Neural cell (in vitro differentiated cells): ENCODE measurements around the gene NCS1.

Experiments
- EZH2 ChIP-seq: fragments of 200-600, 300-800 bp; shearing (Covaris generic), sonication (generic); IDR thresholded peaks from 2 replicates; pipeline ENCODE4 v1.6.1; 2014; ENCODE audit warnings: antibody characterized with exemption, low read length, borderline replicate concordance, mild to moderate bottlenecking; ENCODE audit not compliant: insufficient read depth, poor library complexity, severe bottlenecking
- MXI1 ChIP-seq: fragments of 450-650 bp; conservative IDR thresholded peaks from 2 replicates; pipeline ENCODE4 v1.6.1; 2014; ENCODE audit warnings: antibody characterized with exemption, mild to moderate bottlenecking; ENCODE audit not compliant: poor library complexity, severe bottlenecking
- POLR2AphosphoS5 ChIP-seq: IDR thresholded peaks from 2 replicates; pipeline ENCODE4 v1.6.1; 2012
- REST ChIP-seq: IDR thresholded peaks from 2 replicates; pipeline ENCODE4 v1.6.1; 2012; ENCODE audit warnings: borderline replicate concordance
- TF ChIP-seq, protein P1 (sequence below): fragments of 450-650 bp; IDR thresholded peaks from 2 replicates; pipeline ENCODE4 v1.5.1; 2014; ENCODE audit warnings: antibody characterized with exemption, mild to moderate bottlenecking, moderate library complexity; ENCODE audit not compliant: poor library complexity, severe bottlenecking

DNA sequence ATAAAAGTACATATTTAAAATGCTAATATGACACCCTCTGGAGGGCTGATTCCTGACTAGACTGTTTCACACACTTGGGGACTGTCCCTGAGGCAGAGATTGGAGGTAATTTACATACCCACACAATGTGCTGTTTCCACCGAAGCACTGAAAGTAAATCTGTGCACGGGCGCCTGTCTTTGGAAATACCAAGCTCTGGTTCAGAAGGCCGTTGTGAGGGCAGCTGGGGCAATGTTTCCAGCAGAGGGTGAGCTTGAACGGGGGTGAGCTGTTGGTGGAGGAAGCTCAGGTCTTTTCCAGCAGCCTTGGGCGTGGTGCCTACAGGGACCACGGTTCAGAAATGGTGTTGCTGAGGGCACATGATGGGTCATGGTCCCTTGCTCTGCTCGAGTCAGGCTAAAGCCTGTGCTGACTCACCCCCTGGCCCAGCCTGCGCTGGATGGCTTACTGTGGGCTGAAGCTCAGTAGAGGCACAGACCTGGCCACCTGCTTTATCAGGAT is 67.6 kb downstream of the NCS1 start:
- TF ChIP-seq, protein P1, sequence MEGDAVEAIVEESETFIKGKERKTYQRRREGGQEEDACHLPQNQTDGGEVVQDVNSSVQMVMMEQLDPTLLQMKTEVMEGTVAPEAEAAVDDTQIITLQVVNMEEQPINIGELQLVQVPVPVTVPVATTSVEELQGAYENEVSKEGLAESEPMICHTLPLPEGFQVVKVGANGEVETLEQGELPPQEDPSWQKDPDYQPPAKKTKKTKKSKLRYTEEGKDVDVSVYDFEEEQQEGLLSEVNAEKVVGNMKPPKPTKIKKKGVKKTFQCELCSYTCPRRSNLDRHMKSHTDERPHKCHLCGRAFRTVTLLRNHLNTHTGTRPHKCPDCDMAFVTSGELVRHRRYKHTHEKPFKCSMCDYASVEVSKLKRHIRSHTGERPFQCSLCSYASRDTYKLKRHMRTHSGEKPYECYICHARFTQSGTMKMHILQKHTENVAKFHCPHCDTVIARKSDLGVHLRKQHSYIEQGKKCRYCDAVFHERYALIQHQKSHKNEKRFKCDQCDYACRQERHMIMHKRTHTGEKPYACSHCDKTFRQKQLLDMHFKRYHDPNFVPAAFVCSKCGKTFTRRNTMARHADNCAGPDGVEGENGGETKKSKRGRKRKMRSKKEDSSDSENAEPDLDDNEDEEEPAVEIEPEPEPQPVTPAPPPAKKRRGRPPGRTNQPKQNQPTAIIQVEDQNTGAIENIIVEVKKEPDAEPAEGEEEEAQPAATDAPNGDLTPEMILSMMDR = no peak
- TF ChIP-seq MXI1 = no peak
- TF ChIP-seq EZH2 = no peak
- no peak for TF ChIP-seq POLR2AphosphoS5
- TF ChIP-seq REST = no peak
